HG02870 (cell line): ENCODE data around the gene NDUFAF8.

Source experiments
- ATAC-seq: cut with Tn5 transposase; IDR thresholded peaks from one replicate; pipeline ENCODE4 v1.9.1; 2021; ENCODE audit warnings: mild to moderate bottlenecking, moderate library complexity; ENCODE audit not compliant: unreplicated experiment

The NDUFAF8 gene

GRCh38 chr17:81250286-81251093 is 11.4 kb downstream of the NDUFAF8 start:
- ATAC-seq: no peak

- ATAC-seq: no peak
Measured at GRCh38 chr17:81251094-81251708, 12.1 kb downstream of the NDUFAF8 start.

- no peak for ATAC-seq
Measured at GRCh38 chr17:81251709-81252301, 12.7 kb downstream of the NDUFAF8 start.

GRCh38 chr17:81252326-81252986 is 13.3 kb downstream of the NDUFAF8 start:
- no peak for ATAC-seq

- ATAC-seq: no peak
Measured at GRCh38 chr17:81252987-81253329, 13.8 kb downstream of the NDUFAF8 start.

GRCh38 chr17:81253358-81254131 is 14.4 kb downstream of the NDUFAF8 start:
- ATAC-seq: no peak

GRCh38 chr17:81254955-81255717 is 16.0 kb downstream of the NDUFAF8 start:
- no peak for ATAC-seq

GRCh38 chr17:81256616-81257015 is 17.5 kb downstream of the NDUFAF8 start:
- ATAC-seq: no peak

GRCh38 chr17:81257533-81257932 is 18.4 kb downstream of the NDUFAF8 start:
- ATAC-seq: no peak

GRCh38 chr17:81258292-81258691 is 19.2 kb downstream of the NDUFAF8 start:
- no peak for ATAC-seq

- ATAC-seq: no peak
Measured at GRCh38 chr17:81259058-81259605, 20.0 kb downstream of the NDUFAF8 start.

GRCh38 chr17:81260171-81260570 is 21.1 kb downstream of the NDUFAF8 start:
- ATAC-seq: no peak

- ATAC-seq: no peak
Measured at GRCh38 chr17:81260641-81261040, 21.5 kb downstream of the NDUFAF8 start.

GRCh38 chr17:81261096-81261495 is 22.0 kb downstream of the NDUFAF8 start:
- no peak for ATAC-seq

GRCh38 chr17:81261582-81262336 is 22.6 kb downstream of the NDUFAF8 start:
- no peak for ATAC-seq

- no peak for ATAC-seq
Measured at GRCh38 chr17:81263371-81264181, 24.5 kb downstream of the NDUFAF8 start.

GRCh38 chr17:81264640-81265039 is 25.5 kb downstream of the NDUFAF8 start:
- ATAC-seq: no peak

GRCh38 chr17:81265576-81265975 is 26.5 kb downstream of the NDUFAF8 start:
- no peak for ATAC-seq
